GM21381 (cell line): ENCODE measurements around the gene HINFP.
"Not testable (repeated sequence)": the region's sequence is repeated elsewhere in the genome, so short reads cannot be mapped to it uniquely, and the experiment has no call there.

Experiments used
- ATAC-seq: cut with Tn5 transposase; IDR thresholded peaks from one replicate; pipeline ENCODE4 v1.9.1; 2021; ENCODE audit warnings: mild to moderate bottlenecking, moderate library complexity; ENCODE audit not compliant: unreplicated experiment

HINFP gene

GRCh38 chr11:119181677-119182412, 60.5 kb downstream of the HINFP start:
- ATAC-seq = no peak

- ATAC-seq = not testable (repeated sequence)
Observed at GRCh38 chr11:119184399-119184798, 63.0 kb downstream of the HINFP start.
